NT2/D1 (cell line): ENCODE results near the gene PPP6R3.

Experiments used
- YY1 ChIP-seq: IDR thresholded peaks from 2 replicates; pipeline ENCODE4 v1.6.1; 2011; ENCODE audit not compliant: insufficient read length, insufficient read depth
- ZNF274 ChIP-seq: IDR thresholded peaks from 2 replicates; pipeline ENCODE4 v1.6.1; 2011; ENCODE audit warnings: mild to moderate bottlenecking, low read depth, low read length

GRCh38 chr11:68650801-68651200 is 190.2 kb downstream of the PPP6R3 start:
- TF ChIP-seq ZNF274 (no peak), YY1 (no peak)
